HepG2 (cell line): ENCODE results near the gene TMEM260. TPM values are rescaled to one million over a fixed set of nuclear protein-coding genes. Genes with fewer than 3 reads are reported as not detected.

Experiments
- AGO2 ChIP-seq: fragments of 200-400 bp; formaldehyde crosslinking; optimal IDR thresholded peaks from 2 replicates; pipeline ENCODE3; 2017; ENCODE audit warnings: mild to moderate bottlenecking, low read depth, low read length, moderate library complexity
- ETV5 ChIP-seq: IDR thresholded peaks from 2 replicates; pipeline ENCODE4 v1.6.1; 2018; ENCODE audit warnings: missing biosample characterization, missing genetic modification reagents, inconsistent platforms, borderline replicate concordance
- GABPA ChIP-seq, 2 experiments: IDR thresholded peaks; 2 replicates each; pipeline ENCODE4 v1.6.1; 2011 to 2016; ENCODE audit warnings: low read depth in 2 of 2, low read length in 1 of 2, missing biosample characterization in 1 of 2, missing genetic modification characterization in 1 of 2
- GATA4 ChIP-seq: sonication (generic); IDR thresholded peaks from 2 replicates; pipeline ENCODE4 v1.6.1; 2016; ENCODE audit warnings: antibody characterized with exemption, low read depth, borderline replicate concordance
- GATAD1 ChIP-seq: IDR thresholded peaks from 2 replicates; pipeline ENCODE4 v1.6.1; 2016; ENCODE audit warnings: missing genetic modification reagents, missing compliant biosample characterization
- KLF9 ChIP-seq: IDR thresholded peaks from 2 replicates; pipeline ENCODE4 v1.6.1; 2016; ENCODE audit warnings: low read depth
- LBX2 ChIP-seq: sonication (generic); formaldehyde crosslinking; IDR thresholded peaks from 2 replicates; pipeline ENCODE4 v1.5.0; 2020; ENCODE audit warnings: missing genetic modification reagents, mild to moderate bottlenecking, borderline replicate concordance
- NFAT5 ChIP-seq: sonication (generic); formaldehyde crosslinking; IDR thresholded peaks from 2 replicates; pipeline ENCODE4 v1.4.0; 2020; ENCODE audit warnings: missing genetic modification reagents
- PBX3 ChIP-seq: sonication (generic); formaldehyde crosslinking; IDR thresholded peaks from 2 replicates; pipeline ENCODE4 v1.8.1; 2023; ENCODE audit warnings: missing genetic modification reagents, inconsistent platforms, borderline replicate concordance
- RAD21 ChIP-seq: fragments of 450-650 bp; formaldehyde crosslinking; IDR thresholded peaks from 2 replicates; pipeline ENCODE4 v1.5.0; 2020; ENCODE audit warnings: mild to moderate bottlenecking
- REXO4 ChIP-seq: sonication (generic); formaldehyde crosslinking; IDR thresholded peaks from 2 replicates; pipeline ENCODE4 v1.8.0; 2022; ENCODE audit warnings: missing genetic modification reagents, mild to moderate bottlenecking, borderline replicate concordance
- SMAD3 ChIP-seq: sonication (generic); formaldehyde crosslinking; IDR thresholded peaks from 2 replicates; pipeline ENCODE4 v1.4.0; 2020; ENCODE audit warnings: missing genetic modification reagents
- STAT5B ChIP-seq: sonication (generic); formaldehyde crosslinking; IDR thresholded peaks from 2 replicates; pipeline ENCODE4 v1.4.0; 2020; ENCODE audit warnings: missing genetic modification reagents
- YEATS2 ChIP-seq: sonication (generic); formaldehyde crosslinking; IDR thresholded peaks from 2 replicates; pipeline ENCODE4 v1.4.0; 2020; ENCODE audit warnings: missing genetic modification reagents, borderline replicate concordance
- ZBTB49 ChIP-seq: sonication (generic); formaldehyde crosslinking; IDR thresholded peaks from 2 replicates; pipeline ENCODE4 v1.4.0; 2020; ENCODE audit warnings: missing genetic modification reagents, borderline replicate concordance
- ZNF224 ChIP-seq: sonication (generic); formaldehyde crosslinking; IDR thresholded peaks from 2 replicates; pipeline ENCODE4 v1.5.0; 2020; ENCODE audit warnings: mild to moderate bottlenecking, missing genetic modification reagents
- ZNF672 ChIP-seq: sonication (generic); formaldehyde crosslinking; IDR thresholded peaks from 2 replicates; pipeline ENCODE4 v1.8.1; 2022; ENCODE audit warnings: missing genetic modification reagents
- polyA plus RNA-seq, 8 experiments: library from polyadenylated mRNA; depleted of rRNA in 3 of 8; stranded (reverse) in 7 of 8; unstranded in 1 of 8; fragments of >200 nt; fragmentation: Illumina TruSeq in 4 of 8; extraction: Trizol in 4 of 8; gene quantifications; 2 replicates each; pipeline versions ENCODE4 v1.2.1 to v1.2.3, GENCODE V29; 2011 to 2016; ENCODE audit warnings: low read depth in 4 of 8, missing spikeins in 1 of 8, mixed read lengths in 1 of 8; ENCODE audit not compliant: insufficient read depth in 1 of 8
- total RNA-seq, 5 experiments: library from RNA; depleted of rRNA; stranded (reverse); fragments of >200 nt; fragmentation: Illumina TruSeq; extraction: Trizol; gene quantifications; 2 replicates each; pipeline ENCODE4 v1.2.3, GENCODE V29; 2016; ENCODE audit warnings: low read depth in 1 of 5
- TF ChIP-seq, protein P1 (sequence below): IDR thresholded peaks from 2 replicates; pipeline ENCODE4 v1.6.1; 2018; ENCODE audit warnings: missing genetic modification reagents

TMEM260 gene
- total and polyA plus RNA-seq, 2 of the 13 experiments (the other 11 are each of a cell fraction or from before 2014, with no cell fraction given): 7.7 to 9.3 TPM

DNA sequence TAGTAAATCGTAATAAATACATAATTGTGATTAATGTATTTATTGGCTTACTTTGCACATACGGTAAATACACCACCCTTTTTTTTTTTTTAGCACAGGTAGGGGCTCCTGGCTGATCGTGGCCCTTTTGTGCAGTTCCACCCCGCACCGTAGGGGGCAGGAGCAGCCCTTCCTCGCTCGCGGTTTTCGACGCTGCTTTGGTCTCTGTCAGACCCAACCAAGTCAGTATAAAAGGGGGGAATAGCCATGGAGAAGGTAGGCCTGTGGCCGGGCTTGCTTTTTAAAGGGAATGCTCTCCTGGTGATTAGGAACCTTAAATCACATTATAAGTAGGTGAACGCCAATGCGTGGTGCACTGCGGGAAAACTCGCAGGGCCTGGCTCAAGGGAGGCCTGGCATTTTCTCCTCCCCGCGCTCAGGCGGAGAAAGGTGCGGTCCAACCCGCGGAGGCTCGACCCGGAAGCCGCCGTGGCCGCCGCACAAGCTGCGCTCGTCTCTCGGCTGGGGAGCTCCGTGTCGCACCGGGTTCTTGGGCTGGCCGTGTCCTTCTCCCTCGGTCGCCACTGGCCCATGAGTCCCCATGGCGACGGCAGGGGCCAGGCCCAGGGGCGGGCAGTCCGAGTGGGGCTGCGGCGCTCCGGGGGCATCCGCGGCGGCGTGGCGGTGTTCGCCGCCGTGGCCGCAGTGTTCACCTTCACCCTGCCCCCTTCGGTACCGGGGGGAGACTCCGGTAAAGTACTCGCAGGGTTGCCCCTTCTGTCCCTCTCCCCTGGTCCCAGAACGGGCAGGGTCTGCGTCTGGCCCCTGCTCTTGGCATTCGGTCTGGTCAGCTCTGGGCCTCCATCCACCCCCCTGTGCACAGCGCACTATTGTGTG lies at the start of gene TMEM260 (continued):
- peak; percentile 85 for TF ChIP-seq AGO2
- TF ChIP-seq STAT5B (CRISPR knock-in tag): no peak
- TF ChIP-seq ZNF672 (CRISPR knock-in tag): no peak
- TF ChIP-seq PBX3 (CRISPR knock-in tag): no peak
- TF ChIP-seq YEATS2 (CRISPR knock-in tag): 0 out of 2 replicates have a peak, but pooled peaks have one; percentile 46
- 0 out of 2 replicates have a peak, but pooled peaks have one; percentile 18 for TF ChIP-seq GABPA (IDR thresholded peaks at IDR 0.05; ENCODE audit: low read depth, low read length)
- TF ChIP-seq GABPA (CRISPR knock-in tag; IDR thresholded peaks at IDR 0.05; ENCODE audit: low read depth): peak; percentile 62
- TF ChIP-seq KLF9 (CRISPR knock-in tag): no peak
- TF ChIP-seq ETV5 (CRISPR knock-in tag): peak; percentile 29; the same call in 1 of the 2 replicates
- TF ChIP-seq REXO4: no peak
- TF ChIP-seq LBX2: no peak
- TF ChIP-seq, protein P1, sequence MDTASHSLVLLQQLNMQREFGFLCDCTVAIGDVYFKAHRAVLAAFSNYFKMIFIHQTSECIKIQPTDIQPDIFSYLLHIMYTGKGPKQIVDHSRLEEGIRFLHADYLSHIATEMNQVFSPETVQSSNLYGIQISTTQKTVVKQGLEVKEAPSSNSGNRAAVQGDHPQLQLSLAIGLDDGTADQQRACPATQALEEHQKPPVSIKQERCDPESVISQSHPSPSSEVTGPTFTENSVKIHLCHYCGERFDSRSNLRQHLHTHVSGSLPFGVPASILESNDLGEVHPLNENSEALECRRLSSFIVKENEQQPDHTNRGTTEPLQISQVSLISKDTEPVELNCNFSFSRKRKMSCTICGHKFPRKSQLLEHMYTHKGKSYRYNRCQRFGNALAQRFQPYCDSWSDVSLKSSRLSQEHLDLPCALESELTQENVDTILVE (CRISPR knock-in tag): 0 out of 2 replicates have a peak, but pooled peaks have one; percentile 16
- no peak for TF ChIP-seq ZBTB49 (CRISPR knock-in tag)
- no peak for TF ChIP-seq ZNF224 (CRISPR knock-in tag)
- 0 out of 2 replicates have a peak, but pooled peaks have one; percentile 23 for TF ChIP-seq NFAT5 (CRISPR knock-in tag)
- TF ChIP-seq SMAD3: peak; percentile 75; the same call in 1 of the 2 replicates
- peak; percentile 83 for TF ChIP-seq GATAD1 (CRISPR knock-in tag)
- peak; percentile 48; the same call in 1 of the 2 replicates for TF ChIP-seq RAD21 (CRISPR knock-in tag)
- TF ChIP-seq GATA4: peak; percentile 50; the same call in 1 of the 2 replicates
